Left renal pelvis (tissue), 4 donors: Measurements from ENCODE around the gene DNAJC16. TPM values are rescaled to one million over a fixed set of nuclear protein-coding genes. Genes with fewer than 3 reads are reported as not detected.

Experiments used
- DNase-seq, 4 donors: peaks; one replicate each; pipeline ENCODE4 v3.0.0-alpha.2; 2013; ENCODE audit warnings: low read depth in 4 of 4, low spot score in 3 of 4
- polyA plus RNA-seq, 4 donors: library from polyadenylated mRNA; unstranded; fragments of 120-200 nt; gene quantifications; one replicate each; pipeline ENCODE4 v1.2.1, GENCODE V29; 2013; ENCODE audit not compliant: insufficient read length in 4 of 4

DNAJC16 gene
- polyA plus RNA-seq, 4 donors: 18.6 to 37.1 (median 29.9) TPM

- no peak for DNase-seq
These were observed 4.4 kb downstream of the DNAJC16 start for GRCh38 chr1:15531003-15531402.

- no peak for DNase-seq
These were observed 5.0 kb downstream of the DNAJC16 start for GRCh38 chr1:15531682-15532081.

- no peak for DNase-seq
These were observed 12.1 kb downstream of the DNAJC16 start for GRCh38 chr1:15538771-15539170.

GRCh38 chr1:15540186-15540585 is 13.5 kb downstream of the DNAJC16 start:
- DNase-seq: no peak

GRCh38 chr1:15541231-15541792 is 14.7 kb downstream of the DNAJC16 start:
- no peak for DNase-seq

- DNase-seq: no peak
These were observed 16.0 kb downstream of the DNAJC16 start for GRCh38 chr1:15542388-15543250.

- no peak for DNase-seq
These were observed 16.6 kb downstream of the DNAJC16 start for GRCh38 chr1:15543251-15543588.

- DNase-seq: no peak
These were observed 17.2 kb downstream of the DNAJC16 start for GRCh38 chr1:15543589-15544568.

GRCh38 chr1:15546641-15547040 is 20.0 kb downstream of the DNAJC16 start:
- DNase-seq: no peak

GRCh38 chr1:15550573-15550972 is 23.9 kb downstream of the DNAJC16 start:
- DNase-seq: no peak

- DNase-seq: no peak
These were observed 30.4 kb downstream of the DNAJC16 start for GRCh38 chr1:15557008-15557407.

GRCh38 chr1:15557594-15557993 is 30.9 kb downstream of the DNAJC16 start:
- no peak for DNase-seq

GRCh38 chr1:15558516-15558915 is 31.9 kb downstream of the DNAJC16 start:
- no peak for DNase-seq

GRCh38 chr1:15559189-15559810 is 32.7 kb downstream of the DNAJC16 start:
- no peak for DNase-seq

- DNase-seq: no peak
These were observed 41.9 kb downstream of the DNAJC16 start for GRCh38 chr1:15568387-15569073.

GRCh38 chr1:15570861-15571260 is 44.2 kb downstream of the DNAJC16 start:
- no peak for DNase-seq

- no peak for DNase-seq
These were observed 44.6 kb downstream of the DNAJC16 start for GRCh38 chr1:15571266-15571665.

GRCh38 chr1:15573477-15573876 is 46.8 kb downstream of the DNAJC16 start:
- no peak for DNase-seq

GRCh38 chr1:15574741-15575140 is 48.1 kb downstream of the DNAJC16 start:
- DNase-seq: no peak

GRCh38 chr1:15575549-15576150 is 49.0 kb downstream of the DNAJC16 start:
- DNase-seq: no peak
